ENCODE measurements around the gene GP1BA.

GP1BA gene

DNA sequence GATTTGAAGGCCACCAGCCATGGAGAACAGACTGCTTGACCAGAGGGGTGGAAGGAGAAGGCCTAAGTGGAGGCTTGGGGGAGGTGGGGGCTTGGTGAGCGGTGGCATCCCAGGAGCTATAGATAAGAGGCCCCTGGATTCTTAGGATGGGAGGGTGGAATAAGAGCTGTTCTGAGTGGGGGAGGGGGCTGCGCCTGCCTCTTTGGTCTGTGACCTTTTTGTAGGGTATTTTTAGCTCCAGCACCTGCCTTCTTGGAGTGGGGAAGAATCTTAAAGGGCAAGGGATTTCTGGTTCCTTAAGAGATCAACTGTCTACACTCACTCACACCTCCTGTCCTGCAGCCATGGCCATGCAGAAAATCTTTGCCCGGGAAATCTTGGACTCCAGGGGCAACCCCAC, 19.4 kb downstream of the GP1BA start:
- DNase-seq, result no peak

DNA sequence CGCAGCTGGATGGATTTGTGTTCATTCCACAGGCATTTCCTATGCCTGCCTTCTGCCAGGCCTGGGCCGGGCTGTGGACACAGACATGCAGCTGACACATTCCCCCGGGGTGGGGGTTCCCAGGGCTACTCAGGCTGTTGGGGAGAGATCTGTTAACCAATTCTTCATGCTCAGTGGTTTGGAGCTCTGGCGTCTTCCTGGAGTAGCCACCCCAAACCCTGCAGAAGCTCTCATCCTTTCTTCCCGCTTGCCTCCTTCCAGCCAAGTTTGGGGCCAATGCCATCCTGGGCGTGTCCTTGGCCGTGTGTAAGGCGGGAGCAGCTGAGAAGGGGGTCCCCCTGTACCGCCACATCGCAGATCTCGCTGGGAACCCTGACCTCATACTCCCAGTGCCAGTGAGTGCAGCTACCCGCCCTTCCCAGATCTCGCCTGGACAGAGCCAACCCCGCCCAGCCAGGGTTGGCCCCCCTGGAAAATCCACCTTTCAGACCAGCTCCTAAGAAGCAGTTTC, 21.4 kb downstream of the GP1BA start:
- no peak for DNase-seq

- DNase-seq, result no peak
Observed at GRCh38 chr17:4955091-4955490, 23.0 kb downstream of the GP1BA start.

DNA sequence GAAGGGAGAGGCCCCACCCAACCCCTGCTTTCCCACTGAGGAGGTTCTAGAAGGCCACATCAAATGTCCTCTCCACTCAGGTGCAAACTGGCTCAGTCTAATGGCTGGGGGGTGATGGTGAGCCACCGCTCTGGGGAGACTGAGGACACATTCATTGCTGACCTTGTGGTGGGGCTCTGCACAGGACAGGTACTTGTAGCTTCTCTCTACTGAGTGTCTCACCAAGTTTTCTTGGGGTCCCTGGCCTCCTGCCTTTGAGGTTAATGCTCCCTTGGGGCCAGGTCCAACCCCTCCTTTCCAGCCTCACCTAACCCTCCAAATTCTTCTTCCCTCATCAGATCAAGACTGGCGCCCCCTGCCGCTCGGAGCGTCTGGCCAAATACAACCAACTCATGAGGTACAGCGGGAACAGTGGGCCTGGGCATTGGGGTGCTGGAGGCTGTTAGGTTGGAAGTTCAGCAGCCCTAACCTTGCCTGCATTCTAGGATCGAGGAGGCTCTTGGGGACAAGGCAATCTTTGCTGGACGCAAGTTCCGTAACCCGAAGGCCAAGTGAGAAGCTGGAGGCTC, 24.5 kb downstream of the GP1BA start:
- DNase-seq, result no peak

- DNase-seq, result no peak
Observed at GRCh38 chr17:4958102-4958501, 26.0 kb downstream of the GP1BA start.

DNA sequence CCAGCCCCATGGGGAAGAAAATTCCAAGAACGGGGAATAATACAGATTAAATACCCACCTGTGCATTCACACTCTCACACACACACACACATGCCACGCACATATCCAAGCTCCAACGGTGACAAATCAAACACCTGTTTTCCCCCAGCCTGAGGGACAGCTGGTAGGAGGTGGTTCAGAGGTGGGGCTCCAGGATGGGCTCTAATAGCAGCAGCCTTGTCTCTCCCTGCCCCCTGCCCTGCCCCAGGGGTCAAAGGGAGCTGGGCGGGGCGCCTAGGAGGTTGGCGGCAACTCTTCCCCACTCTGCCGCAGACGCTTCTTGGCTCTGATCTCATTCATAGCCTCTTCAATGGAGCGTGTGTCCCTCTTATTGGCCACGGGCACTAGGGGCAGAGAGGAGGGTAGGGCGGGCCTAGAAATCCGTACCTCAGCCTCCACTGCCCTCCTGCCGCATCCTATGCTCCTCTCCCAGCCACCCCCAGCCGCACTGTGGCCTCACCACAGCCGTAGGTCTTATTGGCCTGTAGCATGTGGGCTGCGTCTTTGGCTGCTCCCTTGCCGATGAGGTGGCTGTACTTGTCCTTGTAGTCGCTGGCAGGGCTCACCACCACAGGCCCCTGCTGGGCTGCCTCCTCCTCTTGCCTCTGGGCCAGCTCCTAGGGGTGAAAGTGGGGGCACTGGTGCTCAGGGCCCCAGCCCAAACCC, 27.3 kb downstream of the GP1BA start:
- no peak for DNase-seq

DNA sequence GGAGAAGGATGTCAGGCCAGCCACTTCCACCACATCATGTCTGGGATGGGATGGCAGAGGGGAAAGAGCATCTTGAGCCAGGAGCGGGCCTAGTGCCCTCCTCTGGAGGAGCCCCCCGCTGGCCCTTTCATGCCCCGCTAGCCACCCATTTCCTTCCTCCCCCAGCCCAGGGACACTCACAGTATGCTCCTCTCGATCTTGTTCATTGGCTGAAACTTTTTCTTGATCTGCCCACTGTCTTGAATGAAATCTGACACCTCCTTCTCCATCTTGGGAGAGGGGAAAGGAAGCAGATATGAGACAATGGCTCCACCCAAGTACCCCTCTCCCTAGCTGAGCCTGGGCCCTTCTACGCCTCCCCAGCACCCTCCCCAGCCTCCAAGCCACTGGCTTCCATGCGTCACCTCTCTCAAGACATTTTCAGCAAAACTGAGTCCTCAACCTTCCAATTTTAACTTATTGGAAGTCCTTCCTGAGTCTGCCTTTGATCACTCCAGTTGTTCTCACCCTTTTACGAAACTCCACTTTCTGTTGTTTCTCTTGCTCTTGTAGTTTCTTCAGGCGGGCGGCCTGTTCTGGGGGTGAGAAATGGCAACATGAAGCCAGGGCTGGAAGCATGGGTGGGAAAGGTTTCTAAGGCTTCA, 28.3 kb downstream of the GP1BA start:
- no peak for DNase-seq

DNA sequence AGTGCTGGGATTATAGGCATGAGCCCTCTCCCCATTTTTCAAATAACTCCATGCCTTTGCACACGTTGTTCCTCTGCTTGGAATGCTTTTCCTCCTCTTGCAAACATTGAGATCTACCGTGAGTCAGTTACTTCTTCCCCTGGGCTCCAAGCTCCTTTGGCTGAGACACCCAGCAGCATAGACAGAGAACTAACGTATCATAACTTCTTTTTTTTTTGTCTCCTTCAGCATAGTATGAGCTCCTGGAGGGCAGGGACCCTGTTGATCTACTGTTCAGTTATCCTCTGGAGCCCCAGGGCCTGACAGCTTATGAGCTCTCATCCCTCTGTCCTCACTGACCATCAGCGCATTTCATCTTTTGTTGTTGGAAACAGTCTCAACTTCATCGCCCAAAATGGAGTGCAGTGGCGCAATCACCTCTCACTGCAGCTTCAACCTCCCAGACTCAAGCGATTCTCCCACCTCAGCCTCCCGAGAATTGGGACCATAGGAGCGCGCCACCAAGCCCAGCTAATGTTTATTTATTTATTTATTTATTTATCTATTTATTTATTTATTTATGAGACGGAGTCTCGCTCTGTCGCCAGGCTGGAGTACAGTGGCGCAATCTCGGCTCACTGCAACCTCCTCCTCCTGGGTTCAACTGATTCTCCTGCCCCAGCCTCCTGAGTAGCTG, 33.4 kb downstream of the GP1BA start:
- DNase-seq, result no peak

DNA sequence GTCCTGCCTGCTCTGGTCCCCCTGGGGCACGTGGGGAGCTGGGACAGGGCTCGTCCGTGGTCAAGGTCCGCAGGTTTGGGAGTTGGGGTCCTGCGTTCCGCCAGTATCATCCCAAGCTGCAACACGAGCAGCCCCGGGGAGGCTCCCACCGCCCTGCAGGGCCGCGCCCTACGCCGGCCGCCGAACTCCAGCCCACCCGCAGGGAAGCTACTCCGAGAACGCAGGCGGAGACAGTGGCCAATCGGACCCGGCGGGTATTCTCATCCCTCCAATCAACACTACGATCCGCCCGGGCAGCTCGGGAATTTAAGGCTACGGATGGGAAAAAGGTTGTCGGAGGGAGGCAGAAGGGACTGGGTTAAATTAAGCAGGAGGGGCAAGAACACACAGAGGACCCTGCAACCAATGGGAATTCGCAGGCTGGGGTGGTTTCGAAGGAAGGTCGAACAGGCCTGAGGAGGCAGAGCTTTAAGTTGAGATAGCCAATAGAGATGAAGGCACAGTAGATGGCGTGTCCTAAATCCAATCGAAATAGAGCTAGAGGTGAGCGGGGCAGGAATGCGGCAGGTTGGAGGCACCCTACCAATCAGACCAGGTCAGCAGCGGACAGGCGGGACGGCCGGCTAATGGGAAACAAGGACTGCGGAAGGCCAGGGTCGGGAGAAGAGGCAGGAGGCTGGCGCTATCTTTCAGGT, 34.9 kb downstream of the GP1BA start:
- DNase-seq, result peak; percentile 95 to 98

DNA sequence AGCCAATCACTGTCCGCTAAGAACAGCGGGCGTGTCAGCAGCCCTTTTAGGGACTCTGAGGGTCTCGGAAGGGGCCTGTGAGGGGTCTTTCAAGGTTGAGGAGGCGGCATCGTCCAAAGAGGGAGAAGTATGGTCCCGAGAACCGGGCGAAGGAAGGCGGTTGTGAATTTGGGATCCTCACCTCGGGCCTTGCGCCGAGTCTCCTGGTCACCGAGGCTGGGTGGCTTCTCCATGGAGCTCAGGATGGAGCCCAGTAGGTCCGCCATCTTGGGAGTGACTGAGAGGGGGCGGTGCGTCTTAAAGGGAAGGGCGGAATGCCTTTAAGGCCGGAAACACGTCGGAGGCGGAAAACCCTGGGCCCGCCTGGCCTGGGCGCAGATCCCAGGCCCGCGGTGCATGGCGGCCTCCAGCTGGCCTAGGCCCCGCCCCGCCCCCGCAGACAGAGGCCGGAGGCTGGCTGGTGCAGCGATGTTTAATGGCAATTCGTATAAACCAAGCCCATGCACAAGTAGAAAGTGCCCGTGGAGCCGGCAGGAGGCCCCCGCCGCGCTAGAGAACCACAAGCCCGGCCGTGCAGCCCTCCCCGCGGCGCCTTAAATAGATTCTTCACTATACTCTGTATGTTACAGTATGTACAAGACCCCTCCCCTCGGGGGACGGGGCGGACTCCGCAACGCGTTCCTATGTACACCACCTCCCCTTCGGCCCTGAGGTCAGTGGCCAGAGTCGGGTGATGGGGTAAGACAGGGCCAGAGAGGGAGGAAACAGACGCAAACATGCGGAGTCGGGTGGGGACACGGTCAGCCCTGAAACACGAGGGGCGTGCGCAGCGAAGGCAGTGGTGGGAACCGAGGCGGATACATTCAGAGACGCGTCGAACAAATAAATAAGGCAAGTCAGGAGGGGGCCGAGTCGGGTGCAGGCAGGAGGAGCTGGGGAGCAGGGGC, 35.7 kb downstream of the GP1BA start, which contains the start of gene SPAG7:
TSS of gene SPAG7 (minus strand) at position 279 of the 947 bp plus-strand sequence. CDS start at position 266, 13 bp downstream.
- peak; percentile 87 to 89 for DNase-seq

- no peak for DNase-seq
Observed at GRCh38 chr17:4968486-4969046, 36.5 kb downstream of the GP1BA start.

DNA sequence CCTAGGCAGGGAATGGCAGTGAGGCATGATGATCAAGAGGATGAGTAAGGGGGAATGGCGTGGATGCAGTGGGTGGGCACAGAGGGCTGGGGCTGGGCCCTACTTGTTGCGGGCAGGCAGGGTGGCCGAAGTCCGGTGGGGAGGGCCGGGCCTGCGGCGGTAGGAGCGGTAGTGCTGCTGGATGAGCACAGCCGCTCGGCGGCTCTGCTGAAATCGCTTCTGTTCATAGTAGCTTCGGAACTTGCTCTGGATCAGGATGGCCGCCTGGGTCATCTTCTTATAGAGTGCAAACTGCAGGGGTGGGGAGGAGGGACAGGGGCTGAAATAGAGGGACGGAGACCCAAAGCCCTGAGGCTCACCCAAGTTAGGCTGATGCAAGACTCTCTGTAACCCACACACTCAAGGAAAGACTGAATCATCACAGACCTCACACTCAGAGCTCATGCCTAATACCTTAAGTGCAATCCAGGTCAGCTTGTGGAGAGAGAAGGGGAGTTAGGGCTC, 37.0 kb downstream of the GP1BA start:
- no peak for DNase-seq

DNA sequence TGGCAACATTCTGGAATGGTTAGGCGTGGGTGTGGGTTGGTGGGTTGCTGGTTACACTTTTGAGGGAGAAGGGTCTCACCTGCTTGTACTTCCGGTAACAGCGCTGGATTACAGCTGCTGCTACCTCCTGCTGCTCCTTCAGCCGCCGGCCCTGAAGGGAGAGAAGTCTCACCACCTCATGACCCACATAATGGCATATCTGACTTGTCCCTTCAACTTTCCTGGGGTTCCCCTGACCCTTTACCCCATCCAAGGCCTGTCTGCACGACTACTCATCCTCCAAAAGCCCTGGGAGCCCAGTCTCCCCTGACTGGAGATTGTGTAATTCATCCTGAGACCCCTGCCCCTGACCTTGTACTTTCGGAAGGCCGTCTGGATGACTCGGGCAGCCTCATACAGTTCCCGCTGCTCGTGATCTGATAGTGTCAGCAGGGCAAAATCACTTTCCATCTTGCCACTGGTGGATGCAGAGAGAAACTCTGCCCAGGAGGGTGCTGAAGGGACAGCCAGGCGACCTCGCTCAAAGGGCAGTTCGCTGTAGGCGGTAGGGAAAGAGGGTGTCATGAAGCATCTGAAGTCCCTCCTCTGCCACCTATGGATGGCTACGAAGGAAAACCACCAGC, 37.6 kb downstream of the GP1BA start:
- DNase-seq, result no peak

DNA sequence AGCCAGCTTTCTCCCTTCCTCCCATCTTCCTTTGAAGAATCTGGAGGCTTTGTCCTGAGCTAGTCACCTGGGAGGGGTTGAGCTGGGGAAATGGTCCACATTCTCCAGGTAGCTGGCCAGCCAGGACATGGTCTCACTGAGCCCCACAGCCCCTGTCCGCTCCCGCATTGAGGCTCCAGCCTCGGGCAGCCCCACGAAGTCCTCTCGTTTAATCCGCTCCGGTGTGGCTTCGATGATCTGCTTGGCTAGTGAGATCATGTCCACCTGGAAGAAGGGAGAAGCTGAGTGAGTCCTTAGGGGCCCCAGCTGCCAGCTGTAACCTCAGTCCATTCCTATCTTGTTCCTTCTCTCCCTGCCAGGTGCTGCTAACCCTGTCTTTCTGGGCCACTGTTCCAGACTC, 38.2 kb downstream of the GP1BA start:
- no peak for DNase-seq

DNA sequence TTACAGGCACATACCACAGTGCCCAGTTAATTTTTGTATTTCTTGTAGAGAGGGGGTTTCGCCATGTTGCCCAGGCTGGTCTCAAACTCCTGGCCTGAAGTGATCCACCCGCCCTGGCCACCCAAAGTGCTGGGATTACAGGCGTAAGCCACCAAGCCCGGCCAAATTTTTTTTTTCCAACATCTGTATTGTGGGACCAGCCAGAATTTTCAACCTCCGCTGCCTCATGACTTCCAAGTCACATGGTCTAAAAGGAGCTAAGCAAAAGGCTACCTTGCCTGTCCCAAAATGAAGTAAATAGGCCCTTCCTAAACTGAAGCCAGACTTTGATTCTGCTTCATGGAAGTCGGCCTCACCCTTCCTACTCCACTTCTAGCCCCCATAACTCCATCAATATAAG, 39.7 kb downstream of the GP1BA start:
- DNase-seq, result no peak

DNA sequence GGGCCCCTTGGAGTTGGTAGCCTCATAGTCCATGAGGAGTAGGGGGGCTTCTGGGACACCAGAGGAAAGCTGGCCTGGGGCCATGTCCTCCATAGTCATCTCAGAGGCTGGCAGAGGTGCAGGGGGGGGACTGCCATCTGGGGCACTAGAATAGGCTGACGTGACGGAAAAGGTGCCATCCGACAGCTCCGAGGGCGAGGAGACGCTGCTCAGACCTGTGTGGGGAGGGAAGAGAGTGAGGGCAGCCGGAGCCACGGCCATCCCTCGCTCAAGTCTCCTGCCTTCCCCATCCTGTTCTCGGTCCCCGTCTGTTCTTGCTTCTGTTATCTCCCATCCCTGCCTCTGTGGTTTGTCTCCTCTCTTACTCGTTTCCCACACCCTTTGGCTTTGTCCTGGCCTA, 40.2 kb downstream of the GP1BA start:
- DNase-seq, result no peak

DNA sequence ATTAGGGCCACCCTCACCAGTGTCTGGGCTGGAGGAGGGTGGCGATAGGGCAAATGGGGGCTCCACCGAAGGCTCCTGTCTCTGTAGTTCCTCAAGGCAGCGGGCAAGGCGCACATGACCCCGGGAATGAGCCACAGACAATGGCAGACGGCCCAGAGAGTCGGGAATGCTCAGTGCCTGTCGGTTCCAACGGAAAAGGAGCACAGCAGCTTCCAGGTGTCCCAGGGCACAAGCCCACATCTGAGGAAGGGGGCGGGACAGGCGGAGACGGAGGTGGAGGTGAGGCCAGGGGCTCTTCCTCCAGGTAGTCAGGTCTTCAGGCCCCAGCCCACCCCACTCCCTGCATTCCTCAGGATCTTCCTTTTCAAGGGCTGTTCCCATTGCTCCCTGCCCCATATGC, 40.7 kb downstream of the GP1BA start:
- DNase-seq, result no peak

GRCh38 chr17:4973256-4974114, 41.4 kb downstream of the GP1BA start:
- DNase-seq, result no peak

- DNase-seq, result no peak
Observed at GRCh38 chr17:4974115-4974670, 42.1 kb downstream of the GP1BA start.

Data from NCI-H2081 (cell line).